ENCODE results near the gene CELF5. TPM values are rescaled to one million over a fixed set of nuclear protein-coding genes. Genes with fewer than 3 reads are reported as not detected.
A peak's percentile ranks its signal among the peaks of the same experiment; 100 is the strongest.

The CELF5 gene
- total and polyA plus RNA-seq, 9 of the 15 experiments (the other 6 are each of a cell fraction or from before 2014, with no cell fraction given): 0.01 to 0.56 (median 0.22) TPM

- TF ChIP-seq SAFB2 (IDR thresholded peaks at IDR 0.05; ENCODE audit: borderline replicate concordance, low read depth, low read length, severe bottlenecking): no peak
- peak; percentile 67; the same call in 1 of the 2 replicates for TF ChIP-seq HDGF (IDR thresholded peaks at IDR 0.05)
- TF ChIP-seq ZNF253 (CRISPR knock-in tag; conservative IDR thresholded peaks at IDR 0.05): no peak
- TF ChIP-seq, protein P1, sequence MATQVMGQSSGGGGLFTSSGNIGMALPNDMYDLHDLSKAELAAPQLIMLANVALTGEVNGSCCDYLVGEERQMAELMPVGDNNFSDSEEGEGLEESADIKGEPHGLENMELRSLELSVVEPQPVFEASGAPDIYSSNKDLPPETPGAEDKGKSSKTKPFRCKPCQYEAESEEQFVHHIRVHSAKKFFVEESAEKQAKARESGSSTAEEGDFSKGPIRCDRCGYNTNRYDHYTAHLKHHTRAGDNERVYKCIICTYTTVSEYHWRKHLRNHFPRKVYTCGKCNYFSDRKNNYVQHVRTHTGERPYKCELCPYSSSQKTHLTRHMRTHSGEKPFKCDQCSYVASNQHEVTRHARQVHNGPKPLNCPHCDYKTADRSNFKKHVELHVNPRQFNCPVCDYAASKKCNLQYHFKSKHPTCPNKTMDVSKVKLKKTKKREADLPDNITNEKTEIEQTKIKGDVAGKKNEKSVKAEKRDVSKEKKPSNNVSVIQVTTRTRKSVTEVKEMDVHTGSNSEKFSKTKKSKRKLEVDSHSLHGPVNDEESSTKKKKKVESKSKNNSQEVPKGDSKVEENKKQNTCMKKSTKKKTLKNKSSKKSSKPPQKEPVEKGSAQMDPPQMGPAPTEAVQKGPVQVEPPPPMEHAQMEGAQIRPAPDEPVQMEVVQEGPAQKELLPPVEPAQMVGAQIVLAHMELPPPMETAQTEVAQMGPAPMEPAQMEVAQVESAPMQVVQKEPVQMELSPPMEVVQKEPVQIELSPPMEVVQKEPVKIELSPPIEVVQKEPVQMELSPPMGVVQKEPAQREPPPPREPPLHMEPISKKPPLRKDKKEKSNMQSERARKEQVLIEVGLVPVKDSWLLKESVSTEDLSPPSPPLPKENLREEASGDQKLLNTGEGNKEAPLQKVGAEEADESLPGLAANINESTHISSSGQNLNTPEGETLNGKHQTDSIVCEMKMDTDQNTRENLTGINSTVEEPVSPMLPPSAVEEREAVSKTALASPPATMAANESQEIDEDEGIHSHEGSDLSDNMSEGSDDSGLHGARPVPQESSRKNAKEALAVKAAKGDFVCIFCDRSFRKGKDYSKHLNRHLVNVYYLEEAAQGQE (IDR thresholded peaks at IDR 0.05; ENCODE audit: borderline replicate concordance): no peak
- TF ChIP-seq, protein P1 (CRISPR knock-in tag; IDR thresholded peaks at IDR 0.05; ENCODE audit: low read depth): no peak
- no peak for TF ChIP-seq TEAD2 (tag; IDR thresholded peaks at IDR 0.05)
- TF ChIP-seq E2F4 (CRISPR knock-in tag; IDR thresholded peaks at IDR 0.05; ENCODE audit: low read depth): no peak
- TF ChIP-seq PTRF (tag; IDR thresholded peaks at IDR 0.05): no peak
- TF ChIP-seq, protein P2, sequence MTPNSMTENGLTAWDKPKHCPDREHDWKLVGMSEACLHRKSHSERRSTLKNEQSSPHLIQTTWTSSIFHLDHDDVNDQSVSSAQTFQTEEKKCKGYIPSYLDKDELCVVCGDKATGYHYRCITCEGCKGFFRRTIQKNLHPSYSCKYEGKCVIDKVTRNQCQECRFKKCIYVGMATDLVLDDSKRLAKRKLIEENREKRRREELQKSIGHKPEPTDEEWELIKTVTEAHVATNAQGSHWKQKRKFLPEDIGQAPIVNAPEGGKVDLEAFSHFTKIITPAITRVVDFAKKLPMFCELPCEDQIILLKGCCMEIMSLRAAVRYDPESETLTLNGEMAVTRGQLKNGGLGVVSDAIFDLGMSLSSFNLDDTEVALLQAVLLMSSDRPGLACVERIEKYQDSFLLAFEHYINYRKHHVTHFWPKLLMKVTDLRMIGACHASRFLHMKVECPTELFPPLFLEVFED (CRISPR knock-in tag; conservative IDR thresholded peaks at IDR 0.05): no peak
- TF ChIP-seq KDM1A (IDR thresholded peaks at IDR 0.05): peak; percentile 90 to 91
- no peak for TF ChIP-seq ZNF764 (CRISPR knock-in tag; IDR thresholded peaks at IDR 0.05; ENCODE audit: low read depth)
- peak; percentile 70 for TF ChIP-seq CHD4 (IDR thresholded peaks at IDR 0.05; ENCODE audit: insufficient read depth, insufficient replicate concordance, low read depth, low read length, poor library complexity, severe bottlenecking)
- TF ChIP-seq SFPQ (IDR thresholded peaks at IDR 0.05; ENCODE audit: low read depth, low read length): no peak
- TF ChIP-seq ADNP (tag; IDR thresholded peaks at IDR 0.05): peak; percentile 79; the same call in 1 of the 2 replicates
- TF ChIP-seq ZFP36 (IDR thresholded peaks at IDR 0.05; ENCODE audit: low read depth, low read length, partially characterized antibody): peak; percentile 85
- no peak for TF ChIP-seq FOXJ2 (tag; IDR thresholded peaks at IDR 0.05)
- TF ChIP-seq ZNF785 (CRISPR knock-in tag; IDR thresholded peaks at IDR 0.05): no peak
These were observed 96.4 kb downstream of the CELF5 start (continued) for GRCh38 chr19:3320853-3321252.

Measured in K562 (cell line).